Suprapubic skin (tissue), 4 donors: ENCODE results near the gene NIPAL1. TPM values are rescaled to one million over a fixed set of nuclear protein-coding genes. Genes with fewer than 3 reads are reported as not detected.

Source experiments
- DNase-seq, 2 donors: peaks; one replicate each; pipeline ENCODE4 v3.0.0-alpha.2; 2019; ENCODE audit warnings: low spot score in 2 of 2
- H3K27ac ChIP-seq: fragments of 200-600 bp; sonication (generic); one replicate; pipeline ENCODE4 v1.5.1; 2019
- H3K27me3 ChIP-seq: fragments of 200-600 bp; sonication (generic); one replicate; pipeline ENCODE4 v1.5.1; 2019
- H3K36me3 ChIP-seq: fragments of 200-600 bp; sonication (generic); one replicate; pipeline ENCODE4 v1.5.1; 2019
- H3K4me1 ChIP-seq: fragments of 200-600 bp; sonication (generic); one replicate; pipeline ENCODE4 v1.5.1; 2019
- H3K4me3 ChIP-seq: fragments of 200-600 bp; sonication (generic); one replicate; pipeline ENCODE4 v1.5.1; 2019; ENCODE audit warnings: mild to moderate bottlenecking
- H3K9me3 ChIP-seq: fragments of 200-600 bp; sonication (generic); one replicate; pipeline ENCODE4 v1.5.1; 2019
- CTCF ChIP-seq, 2 donors: fragments of 200-600 bp in 1 of 2; fragments of 450-650 bp in 1 of 2; sonication (generic) in 1 of 2; IDR thresholded peaks; one replicate each; pipeline ENCODE4 v1.5.1; 2016 to 2019; ENCODE audit warnings: antibody characterized with exemption in 2 of 2, mild to moderate bottlenecking in 1 of 2, moderate library complexity in 1 of 2
- EP300 ChIP-seq: sonication (generic); formaldehyde crosslinking; IDR thresholded peaks from one replicate; pipeline ENCODE4 v1.6.1; 2017; ENCODE audit warnings: antibody characterized with exemption
- POLR2A ChIP-seq, 2 donors: fragments of 450-650 bp; IDR thresholded peaks; one replicate each; pipeline ENCODE4 v1.6.1; 2017; ENCODE audit warnings: antibody characterized with exemption in 2 of 2, mild to moderate bottlenecking in 2 of 2, moderate library complexity in 2 of 2
- POLR2AphosphoS5 ChIP-seq, 3 donors: sonication (generic); formaldehyde crosslinking; IDR thresholded peaks; one replicate each; pipeline ENCODE4 v1.6.1; 2017; ENCODE audit warnings: antibody characterized with exemption in 3 of 3
- WGBS: methylation state at CpG from one replicate; pipeline ENCODE4 v1.1.5; 2018; 5-methylcytosine and 5-hydroxymethylcytosine counted together
- total RNA-seq, 4 donors: library from RNA; depleted of rRNA; stranded (reverse); fragments of >200 nt; gene quantifications; one replicate each; pipeline ENCODE4 v1.1.0, GENCODE V29; 2016

NIPAL1 gene
- total RNA-seq, 4 donors from 2014 or later, result 19.2 to 55.6 (median 27.2) TPM

GRCh38 chr4:48078862-48079655, 62.5 kb downstream of the NIPAL1 start:
- H3K4me3 ChIP-seq, result no peak overlapping the region
- TF ChIP-seq POLR2A (IDR thresholded peaks at IDR 0.05) (no peak), CTCF (IDR thresholded peaks at IDR 0.05) (no peak), EP300 (no peak)
- H3K27ac ChIP-seq, result no peak overlapping the region
- H3K9me3 ChIP-seq, result no peaks in the 10 kb centered on the region
- 73% methylated on average over 5 of the region's 5 CpGs for WGBS
- no peak for DNase-seq
- H3K4me1 ChIP-seq, result no peaks in the 10 kb centered on the region
- no peaks in the 10 kb centered on the region for H3K27me3 ChIP-seq
- H3K36me3 ChIP-seq, result no peaks in the 10 kb centered on the region

- WGBS, result 77% methylated on average over 3 of the region's 3 CpGs
Measured at GRCh38 chr4:48079972-48080391, 63.4 kb downstream of the NIPAL1 start.

GRCh38 chr4:48081196-48081595, 64.6 kb downstream of the NIPAL1 start:
- Histone ChIP-seq H3K4me3 (no peak overlapping the region), H3K27me3 (no peaks in the 10 kb centered on the region), H3K4me1 (no peaks in the 10 kb centered on the region), H3K9me3 (no peaks in the 10 kb centered on the region), H3K27ac (no peak overlapping the region), H3K36me3 (no peaks in the 10 kb centered on the region)
- WGBS, result 75% methylated on average over 1 of the region's 1 CpG
- TF ChIP-seq POLR2A (IDR thresholded peaks at IDR 0.05), result no peak
- TF ChIP-seq CTCF (IDR thresholded peaks at IDR 0.05), result no peak
- no peak for TF ChIP-seq POLR2AphosphoS5 (IDR thresholded peaks at IDR 0.05)
- no peak for TF ChIP-seq EP300
- no peak for DNase-seq

More at GRCh38 chr4:48079972-48080391, 63.4 kb downstream of the NIPAL1 start:
- no peaks in the 10 kb centered on the region for H3K36me3 ChIP-seq
- no peak overlapping the region for H3K4me3 ChIP-seq
- H3K27me3 ChIP-seq, result no peaks in the 10 kb centered on the region
- no peak overlapping the region for H3K27ac ChIP-seq
- TF ChIP-seq CTCF (IDR thresholded peaks at IDR 0.05) (no peak), EP300 (no peak)
- no peak for DNase-seq
- H3K4me1 ChIP-seq, result no peaks in the 10 kb centered on the region
- no peaks in the 10 kb centered on the region for H3K9me3 ChIP-seq

- 90% methylated on average over 2 of the region's 2 CpGs for WGBS
- TF ChIP-seq POLR2AphosphoS5 (IDR thresholded peaks at IDR 0.05) (no peak), EP300 (no peak), CTCF (IDR thresholded peaks at IDR 0.05) (no peak), POLR2A (IDR thresholded peaks at IDR 0.05) (no peak)
- H3K9me3 ChIP-seq, result no peaks in the 10 kb centered on the region
- H3K27ac ChIP-seq, result no peak overlapping the region
- no peak overlapping the region for H3K4me3 ChIP-seq
- H3K36me3 ChIP-seq, result no peaks in the 10 kb centered on the region
- no peaks in the 10 kb centered on the region for H3K4me1 ChIP-seq
- DNase-seq, result no peak
- H3K27me3 ChIP-seq, result no peaks in the 10 kb centered on the region
Measured at GRCh38 chr4:48082956-48083355, 66.4 kb downstream of the NIPAL1 start.

- Histone ChIP-seq H3K36me3 (no peaks in the 10 kb centered on the region), H3K27me3 (no peaks in the 10 kb centered on the region), H3K4me1 (no peaks in the 10 kb centered on the region), H3K9me3 (no peaks in the 10 kb centered on the region), H3K4me3 (no peak overlapping the region), H3K27ac (no peak overlapping the region)
- WGBS, result 61% methylated on average over 8 of the region's 8 CpGs
- TF ChIP-seq CTCF (IDR thresholded peaks at IDR 0.05) (no peak), POLR2A (IDR thresholded peaks at IDR 0.05) (no peak), POLR2AphosphoS5 (IDR thresholded peaks at IDR 0.05) (no peak), EP300 (no peak)
- DNase-seq, result no peak
Measured at GRCh38 chr4:48085821-48086589, 69.4 kb downstream of the NIPAL1 start.
